Measurements from ENCODE around the gene HSD11B2.

DNA sequence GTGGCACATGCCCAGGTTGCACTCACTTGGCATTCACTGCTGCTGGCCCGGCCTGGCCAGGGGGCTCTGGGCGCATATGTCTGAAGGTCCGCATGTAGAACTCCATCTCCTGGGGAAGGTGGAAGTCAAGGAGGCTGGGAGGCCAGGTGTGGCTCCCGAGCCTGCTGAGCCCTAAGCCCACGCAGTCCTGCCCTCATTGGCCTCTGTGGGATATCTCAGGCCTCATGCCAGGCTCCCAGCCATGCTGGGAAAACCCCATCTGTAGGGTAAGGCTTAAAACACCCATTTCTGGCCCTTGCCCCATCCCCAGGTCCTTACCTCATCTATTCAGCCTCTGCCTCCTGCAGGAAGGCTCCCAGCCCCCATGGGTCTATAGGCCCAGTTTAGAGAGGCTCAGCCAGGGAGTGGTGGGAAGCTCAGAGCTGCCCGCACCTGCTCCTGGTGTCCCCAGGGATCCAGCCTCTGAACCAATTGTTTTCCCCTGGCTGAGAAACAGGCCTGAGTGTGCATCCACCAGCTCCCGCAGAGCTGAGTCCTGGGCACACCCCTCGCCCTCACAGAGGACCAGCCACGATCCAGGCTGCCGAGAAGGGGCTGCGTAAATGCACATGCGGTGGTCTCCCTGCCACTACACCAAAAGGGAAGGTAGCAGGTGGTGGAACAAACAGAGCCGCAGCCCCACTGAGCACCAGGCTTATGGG, 35.3 kb upstream of the HSD11B2 start:
- TF ChIP-seq EZH2 (IDR thresholded peaks at IDR 0.05; ENCODE audit: low read depth) (no peak), CTCF (conservative IDR thresholded peaks at IDR 0.05) (no peak)

Measured in PC-9 (cell line).